Measurements from ENCODE around the gene HNRNPUL2.

GRCh38 chr11:62721994-62722393 lies 5.3 kb downstream of the HNRNPUL2 start:
- TF ChIP-seq, protein P1, sequence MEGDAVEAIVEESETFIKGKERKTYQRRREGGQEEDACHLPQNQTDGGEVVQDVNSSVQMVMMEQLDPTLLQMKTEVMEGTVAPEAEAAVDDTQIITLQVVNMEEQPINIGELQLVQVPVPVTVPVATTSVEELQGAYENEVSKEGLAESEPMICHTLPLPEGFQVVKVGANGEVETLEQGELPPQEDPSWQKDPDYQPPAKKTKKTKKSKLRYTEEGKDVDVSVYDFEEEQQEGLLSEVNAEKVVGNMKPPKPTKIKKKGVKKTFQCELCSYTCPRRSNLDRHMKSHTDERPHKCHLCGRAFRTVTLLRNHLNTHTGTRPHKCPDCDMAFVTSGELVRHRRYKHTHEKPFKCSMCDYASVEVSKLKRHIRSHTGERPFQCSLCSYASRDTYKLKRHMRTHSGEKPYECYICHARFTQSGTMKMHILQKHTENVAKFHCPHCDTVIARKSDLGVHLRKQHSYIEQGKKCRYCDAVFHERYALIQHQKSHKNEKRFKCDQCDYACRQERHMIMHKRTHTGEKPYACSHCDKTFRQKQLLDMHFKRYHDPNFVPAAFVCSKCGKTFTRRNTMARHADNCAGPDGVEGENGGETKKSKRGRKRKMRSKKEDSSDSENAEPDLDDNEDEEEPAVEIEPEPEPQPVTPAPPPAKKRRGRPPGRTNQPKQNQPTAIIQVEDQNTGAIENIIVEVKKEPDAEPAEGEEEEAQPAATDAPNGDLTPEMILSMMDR (IDR thresholded peaks at IDR 0.05; ENCODE audit: control extremely low read depth in 1 of 3, insufficient read depth in 1 of 3, low read depth in 1 of 3, low read length in 3 of 3), result 0 out of 4 replicates have a peak, but pooled peaks of 1 of the 3 experiments have one; percentile 10
- TF ChIP-seq ASH2L (IDR thresholded peaks at IDR 0.05; ENCODE audit: low read length) (no peak), RAD21 (IDR thresholded peaks at IDR 0.05 in 1 of 2, conservative IDR thresholded peaks at IDR 0.05 in 1 of 2; ENCODE audit: low read depth in 2 of 2, low read length in 2 of 2) (peak in 1 of 2 experiments; percentile 6; a peak in 1 of 4 replicates), EZH2 (IDR thresholded peaks at IDR 0.05; ENCODE audit: low read depth, low read length, severe bottlenecking) (no peak), MAX (IDR thresholded peaks at IDR 0.05) (no peak)
